ENCODE data around the gene SERPINH1.

SERPINH1 gene

GRCh38 chr11:75602951-75603350 is 40.9 kb downstream of the SERPINH1 start:
- DNase-seq: no peak

GRCh38 chr11:75603791-75604736 is 42.0 kb downstream of the SERPINH1 start:
- no peak for DNase-seq

- no peak for DNase-seq
Observed at GRCh38 chr11:75606099-75606498, 44.0 kb downstream of the SERPINH1 start.

- DNase-seq: no peak
Observed at GRCh38 chr11:75611823-75612222, 49.8 kb downstream of the SERPINH1 start.

GRCh38 chr11:75615751-75616150 is 53.7 kb downstream of the SERPINH1 start:
- DNase-seq: no peak

GRCh38 chr11:75616281-75616680 is 54.2 kb downstream of the SERPINH1 start:
- DNase-seq: no peak

All from NCI-H1436 treated with DMSO at 0.1 percent for 48 hours (cell line).